ENCODE data around the gene FOXK2. TPM values are rescaled to one million over a fixed set of nuclear protein-coding genes. Genes with fewer than 3 reads are reported as not detected.

The FOXK2 gene
- total RNA-seq, 1 donor from 2014 or later = 34.2 TPM

DNA sequence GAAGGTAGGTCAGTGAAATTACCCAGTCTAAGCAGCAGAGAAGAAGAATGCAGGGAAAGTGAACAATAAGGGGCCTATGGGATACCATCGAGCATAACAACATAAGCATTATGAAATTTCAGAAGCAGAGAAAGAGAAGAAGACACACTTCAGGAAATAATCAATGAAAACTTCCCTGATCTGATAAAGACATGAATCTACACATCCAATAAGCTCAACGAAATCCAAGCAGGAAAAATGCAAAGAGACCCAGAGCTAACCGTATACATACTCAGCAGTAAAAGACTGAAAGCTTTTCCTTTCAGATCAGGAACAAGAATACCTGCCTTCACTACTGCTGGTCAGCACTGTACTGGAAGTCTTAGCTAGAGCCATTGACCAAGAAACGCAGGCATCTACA, 90.1 kb downstream of the FOXK2 start:
- no peak for ATAC-seq

DNA sequence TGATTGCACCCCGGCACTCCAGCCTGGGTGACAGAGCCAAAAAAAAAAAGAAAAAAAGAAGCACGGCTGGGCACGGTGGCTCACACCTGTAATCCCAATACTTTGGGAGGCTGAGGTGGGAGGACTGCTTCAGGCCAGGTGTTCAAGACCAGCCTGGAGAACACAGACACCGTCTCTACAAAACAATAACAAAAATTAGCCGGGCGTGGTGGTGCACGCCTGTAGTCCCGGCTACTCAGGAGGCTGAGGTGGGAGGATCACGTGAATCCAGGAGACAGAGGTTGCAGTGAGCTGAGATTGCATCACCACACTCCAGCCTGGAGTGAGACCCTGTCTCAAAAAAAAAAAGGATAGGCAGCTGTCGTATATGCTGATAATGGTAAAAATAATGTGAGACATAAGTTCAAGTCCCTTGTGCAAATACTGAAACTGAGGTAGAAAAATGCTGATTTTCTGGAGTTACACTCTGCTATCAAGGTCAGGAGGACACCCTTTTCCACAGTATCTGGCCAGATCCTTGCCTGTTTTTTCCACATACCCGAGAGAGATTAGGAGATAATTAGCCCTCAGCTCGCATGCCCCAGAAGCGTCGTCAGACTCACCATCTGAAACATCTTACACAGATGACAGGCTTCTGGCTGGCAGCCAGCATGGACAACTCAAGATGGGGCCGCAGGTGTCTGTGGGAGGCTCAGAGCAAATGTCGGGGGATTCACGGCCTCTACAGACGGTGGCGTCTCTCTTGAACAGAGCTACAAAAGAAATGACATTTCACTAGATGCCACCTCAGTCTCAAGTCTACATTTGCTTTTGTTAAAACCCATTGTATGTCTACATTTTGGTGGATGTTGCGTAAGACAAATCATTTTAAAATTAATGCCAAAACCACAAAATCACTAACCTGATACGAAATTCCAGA, 91.9 kb downstream of the FOXK2 start:
- ATAC-seq = no peak

DNA sequence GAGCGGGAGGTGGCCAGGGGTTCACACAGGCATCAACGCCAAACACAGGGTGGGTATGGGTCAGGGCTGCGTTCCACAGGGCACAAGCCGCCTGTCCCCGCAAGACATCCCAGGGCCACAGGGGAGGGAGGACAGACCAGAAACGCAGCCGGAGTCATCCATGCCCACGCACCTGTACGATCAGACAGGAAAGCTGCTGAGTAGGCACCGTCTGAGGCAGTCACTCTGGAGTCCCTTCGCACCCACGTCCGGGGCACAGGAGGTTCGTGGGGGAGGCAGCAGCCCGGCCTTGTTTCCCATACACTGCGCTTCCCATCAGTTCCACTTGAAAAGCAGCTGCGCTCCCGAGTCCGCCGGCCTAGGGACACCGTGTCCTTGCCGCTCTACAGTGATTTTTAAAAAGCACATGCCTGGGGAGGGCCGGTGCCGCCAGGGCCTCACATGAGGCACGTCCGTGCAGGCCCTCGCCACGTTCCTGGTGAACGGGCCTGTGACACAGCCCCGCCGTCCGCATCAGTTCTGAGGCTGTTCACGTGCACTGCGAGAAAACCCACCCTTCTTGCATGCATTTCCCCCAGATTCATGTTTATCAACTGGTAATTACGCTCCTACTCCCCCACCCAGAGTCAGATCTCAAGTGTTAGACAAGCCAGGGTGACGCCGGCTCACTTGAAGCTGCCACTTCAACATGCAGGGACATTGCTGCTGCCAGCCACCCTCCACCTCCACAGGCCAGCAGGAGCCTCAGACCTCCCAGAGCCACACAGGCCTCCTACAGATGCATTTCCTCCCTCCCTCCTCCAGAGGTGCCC, 94.0 kb downstream of the FOXK2 start:
- ATAC-seq = peak; percentile 69

DNA sequence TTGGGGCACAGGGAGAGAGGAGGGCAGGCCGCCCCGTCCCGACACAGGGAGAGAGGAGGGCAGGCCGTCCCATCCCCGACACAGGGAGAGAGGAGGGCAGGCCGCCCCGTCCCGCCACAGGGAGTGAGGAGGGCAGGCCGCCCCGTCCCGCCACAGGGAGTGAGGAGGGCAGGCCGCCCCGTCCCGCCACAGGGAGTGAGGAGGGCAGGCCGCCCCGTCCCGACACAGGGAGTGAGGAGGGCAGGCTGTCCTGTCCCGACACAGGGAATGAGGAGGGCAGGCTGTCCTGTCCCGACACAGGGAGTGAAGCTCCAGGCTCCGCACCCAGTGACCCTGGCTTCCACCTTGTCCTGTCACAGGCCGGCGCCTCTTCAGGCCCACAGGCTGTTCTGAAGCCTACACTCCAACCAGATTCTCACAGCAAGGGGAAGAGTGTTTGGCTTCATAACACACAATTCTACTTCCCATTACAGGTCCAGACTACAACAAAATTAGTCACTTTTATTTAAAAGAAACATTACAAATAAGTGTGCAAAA, 94.6 kb downstream of the FOXK2 start:
- ATAC-seq = no peak

DNA sequence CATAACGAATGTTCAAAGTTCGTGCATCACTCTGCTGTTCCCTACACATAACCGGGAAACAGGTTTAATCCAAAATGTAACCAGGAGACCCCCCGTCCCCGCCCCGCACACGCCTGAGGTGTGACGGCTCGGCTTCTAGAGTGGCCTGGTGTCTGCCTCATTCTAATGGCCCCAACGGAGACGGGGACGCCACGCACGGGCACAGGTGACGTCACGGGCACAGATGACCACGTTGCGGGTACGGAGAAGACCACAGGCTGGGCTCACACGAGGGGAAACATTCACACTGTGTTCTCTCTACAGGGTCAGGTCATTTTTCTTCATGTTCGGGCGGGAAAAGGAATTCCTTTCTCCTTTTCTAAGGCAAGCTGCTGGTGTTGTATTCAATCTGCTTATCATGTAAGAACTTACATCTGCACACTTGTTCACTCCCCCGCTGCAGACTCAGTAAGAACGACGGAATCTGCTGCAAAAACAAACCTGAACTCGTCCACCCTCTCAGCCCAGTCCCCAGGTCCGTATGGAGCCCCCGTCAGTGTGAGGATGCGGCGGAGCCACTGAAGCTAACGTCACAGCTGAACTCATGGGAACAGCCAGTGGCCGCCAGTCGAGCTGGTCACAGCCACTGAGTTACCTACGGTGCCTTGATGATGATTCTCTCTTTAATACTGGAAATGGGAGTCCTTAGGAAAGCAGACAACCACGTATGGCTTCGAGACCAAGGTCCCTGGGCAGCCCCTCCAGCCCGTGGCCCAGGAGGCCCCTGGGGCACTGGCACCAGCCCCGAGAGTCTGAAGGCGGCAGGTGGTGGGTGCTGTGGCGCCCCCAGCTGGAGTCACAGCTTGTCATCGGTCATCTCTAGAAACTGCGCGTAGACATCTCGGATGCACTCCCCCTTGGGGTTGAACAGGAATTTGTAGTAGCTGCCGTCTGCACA, 95.8 kb downstream of the FOXK2 start:
- ATAC-seq = no peak

DNA sequence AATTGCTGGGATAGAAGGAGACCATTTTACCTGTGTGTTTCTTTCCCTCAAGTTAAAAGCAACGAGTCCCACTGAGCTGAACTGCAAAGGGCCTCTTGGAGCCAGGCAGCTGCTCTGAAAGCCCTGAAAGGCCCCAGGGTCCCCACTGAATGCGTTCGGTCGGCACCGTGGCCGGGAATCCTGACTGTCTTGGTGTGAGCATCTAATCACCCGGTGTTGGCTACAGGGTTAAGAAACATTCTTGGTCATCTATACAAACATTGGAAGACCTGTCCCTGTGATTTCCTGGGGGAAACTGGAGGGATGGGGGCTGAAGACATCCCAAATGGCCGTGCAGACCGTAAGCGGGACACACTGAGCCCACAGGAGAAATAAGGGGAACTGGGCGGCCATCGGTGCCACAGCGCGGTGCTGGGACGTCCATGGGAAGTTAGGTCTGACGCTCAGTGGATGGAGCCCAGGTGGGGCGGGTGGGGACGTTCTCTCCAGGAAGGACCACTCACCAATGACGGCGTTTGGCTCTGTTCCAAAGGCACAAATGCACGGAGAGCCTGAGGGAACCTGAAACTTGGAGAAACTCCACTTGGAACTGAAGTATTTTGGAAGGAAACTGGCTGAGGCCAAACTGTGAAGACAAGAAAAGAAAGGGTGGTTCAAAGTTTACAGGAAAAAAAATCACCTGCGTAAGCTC, 96.6 kb downstream of the FOXK2 start:
- no peak for ATAC-seq

DNA sequence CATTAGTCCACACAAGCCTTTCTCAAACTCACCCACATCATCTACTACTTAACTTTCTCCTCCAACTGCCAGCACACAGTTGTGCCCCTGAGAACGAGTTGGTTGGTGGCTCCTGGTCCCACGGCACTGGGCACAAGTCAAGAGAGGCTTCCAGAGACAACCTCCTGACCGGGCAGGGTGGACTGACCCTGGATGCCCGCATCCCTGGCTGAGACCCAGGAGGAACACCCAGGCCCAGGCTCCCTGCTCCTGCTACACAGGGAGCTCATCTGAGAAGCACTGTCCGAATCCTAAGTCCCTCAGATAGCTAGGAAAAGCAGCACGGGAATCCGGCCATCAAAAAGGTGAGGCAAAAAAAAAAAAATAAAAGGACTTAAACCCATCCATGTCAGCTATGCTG, 99.7 kb downstream of the FOXK2 start:
- ATAC-seq = no peak

DNA sequence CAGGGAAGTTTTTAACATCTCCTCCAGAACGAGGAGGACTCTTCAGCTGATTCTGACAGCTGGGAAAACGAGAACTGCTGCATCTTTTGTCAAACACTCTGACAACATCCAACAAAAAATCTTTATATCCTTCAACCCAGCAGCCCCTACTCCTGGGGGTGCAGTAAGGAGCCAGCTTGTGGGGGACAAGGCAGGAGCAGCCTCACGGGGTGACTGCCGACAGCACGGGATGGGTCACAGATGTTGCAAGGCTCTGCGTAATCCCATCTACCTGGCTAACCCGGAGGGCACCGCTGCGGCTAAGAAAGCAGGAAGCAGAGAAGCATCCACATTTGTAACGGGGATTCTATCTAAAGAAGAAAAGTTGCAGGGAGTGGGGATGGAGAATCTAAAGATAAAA, 100.1 kb downstream of the FOXK2 start:
- no peak for ATAC-seq

DNA sequence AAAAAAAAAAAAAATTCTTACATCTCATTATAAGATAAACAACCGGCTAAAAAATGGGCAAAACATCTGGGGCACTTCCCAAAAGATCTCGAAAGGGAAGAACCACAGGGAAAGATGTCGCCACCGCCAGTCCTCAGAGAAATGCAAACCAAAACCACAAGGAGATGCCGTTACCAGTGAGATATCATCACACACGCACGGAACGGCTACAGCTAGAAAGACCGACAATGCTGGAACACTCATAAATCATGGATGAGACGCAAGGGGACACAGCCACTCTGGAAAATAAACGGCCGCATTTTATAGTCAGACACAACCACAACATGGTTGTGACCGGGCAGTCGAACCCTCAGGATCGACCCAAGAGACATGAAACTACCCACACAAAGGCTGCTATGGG, 104.2 kb downstream of the FOXK2 start:
- ATAC-seq = no peak

DNA sequence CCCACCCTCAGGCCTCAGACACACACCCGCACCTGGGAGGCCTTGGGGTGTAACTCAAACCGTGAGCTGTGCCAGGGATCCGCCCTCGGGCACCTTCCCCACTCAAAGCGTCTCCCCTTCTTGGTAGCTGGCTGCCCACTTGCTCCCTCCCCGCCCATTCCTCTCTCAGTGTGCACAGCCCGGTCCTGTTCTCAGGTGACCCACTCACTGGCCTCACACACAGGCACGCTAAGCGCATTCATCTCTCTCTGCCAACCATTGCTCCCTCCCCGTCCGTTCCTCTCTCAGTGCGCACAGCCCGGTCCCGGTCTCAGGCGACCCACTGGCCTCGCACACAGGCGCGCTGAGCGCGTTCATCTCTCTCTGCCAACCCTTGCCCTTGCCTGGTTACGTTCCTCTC, 107.9 kb downstream of the FOXK2 start:
- peak; percentile 38 for ATAC-seq

DNA sequence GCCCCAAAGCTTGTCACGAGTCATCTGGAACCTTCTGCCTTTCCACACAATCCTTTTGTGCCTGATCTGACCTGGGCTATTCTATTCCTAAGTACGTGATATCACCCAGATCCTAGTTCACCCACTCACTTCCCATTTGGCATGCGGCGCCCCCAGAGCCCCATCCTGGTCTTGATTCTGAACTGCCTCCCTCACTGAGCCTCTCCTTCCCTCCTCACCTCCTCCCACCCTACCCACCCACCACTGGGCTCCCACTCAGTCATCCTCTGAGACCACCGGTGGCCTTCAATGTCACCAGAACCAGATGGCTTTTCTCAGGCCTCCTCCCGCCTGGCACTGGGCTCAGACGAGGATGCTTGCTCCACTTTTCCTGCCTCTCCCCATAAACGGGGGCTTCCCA, 110.2 kb downstream of the FOXK2 start:
- no peak for ATAC-seq

DNA sequence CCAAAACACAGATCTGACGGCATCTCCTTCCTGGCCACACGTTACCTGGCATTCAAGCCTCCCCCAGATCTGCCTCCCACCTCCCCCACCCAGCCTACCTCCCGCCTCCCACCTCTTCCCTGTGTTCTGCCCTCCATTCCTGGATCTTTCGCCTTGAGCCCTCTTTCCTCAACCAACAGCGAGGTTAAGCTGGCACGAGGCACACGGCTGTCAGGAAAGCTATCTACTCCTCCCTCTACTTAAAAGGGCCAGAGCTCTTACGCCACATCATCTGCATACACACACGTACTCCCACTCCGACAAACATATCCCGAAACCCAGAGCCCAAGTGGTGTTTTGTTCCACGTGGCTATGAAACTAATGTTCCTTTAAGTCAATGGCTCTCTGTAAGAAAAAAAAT, 110.7 kb downstream of the FOXK2 start:
- no peak for ATAC-seq

DNA sequence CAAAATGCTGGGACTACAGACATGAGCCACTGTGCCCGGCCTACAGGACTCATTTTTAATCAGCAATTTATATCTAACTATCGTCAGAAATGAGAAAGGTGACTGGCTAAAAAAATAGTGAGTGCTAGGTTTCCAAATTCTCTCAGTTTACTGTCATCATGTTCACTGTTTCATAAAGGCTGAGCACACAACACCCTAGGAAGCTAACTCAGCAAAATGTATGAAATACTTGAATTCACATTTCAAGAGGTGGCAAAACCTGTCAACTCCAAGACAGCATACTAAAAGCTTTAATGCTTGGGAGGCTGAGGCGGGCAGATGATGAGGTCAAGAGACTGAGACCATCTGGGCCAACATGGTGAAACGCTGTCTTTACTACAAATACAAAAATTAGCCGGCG, 112.0 kb downstream of the FOXK2 start:
- ATAC-seq = no peak

DNA sequence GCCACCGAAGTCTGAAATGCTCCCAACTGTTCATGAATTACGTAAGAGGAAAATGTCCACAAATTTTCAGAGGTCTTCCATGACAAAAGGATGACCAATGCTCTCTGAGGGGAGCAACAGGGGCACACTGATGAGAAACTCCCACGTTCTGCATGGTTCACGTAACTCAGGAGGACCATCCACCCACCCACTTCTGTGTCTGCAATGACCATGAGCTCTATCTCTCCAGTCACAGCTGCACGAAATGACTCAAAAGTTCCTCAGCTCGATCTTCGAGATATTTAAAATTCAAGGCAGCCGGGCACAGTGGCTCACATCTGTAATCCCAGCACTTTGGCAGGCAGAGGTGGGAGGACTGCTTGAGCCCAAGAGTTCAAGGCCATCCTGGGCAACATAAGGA, 112.9 kb downstream of the FOXK2 start:
- ATAC-seq = no peak

DNA sequence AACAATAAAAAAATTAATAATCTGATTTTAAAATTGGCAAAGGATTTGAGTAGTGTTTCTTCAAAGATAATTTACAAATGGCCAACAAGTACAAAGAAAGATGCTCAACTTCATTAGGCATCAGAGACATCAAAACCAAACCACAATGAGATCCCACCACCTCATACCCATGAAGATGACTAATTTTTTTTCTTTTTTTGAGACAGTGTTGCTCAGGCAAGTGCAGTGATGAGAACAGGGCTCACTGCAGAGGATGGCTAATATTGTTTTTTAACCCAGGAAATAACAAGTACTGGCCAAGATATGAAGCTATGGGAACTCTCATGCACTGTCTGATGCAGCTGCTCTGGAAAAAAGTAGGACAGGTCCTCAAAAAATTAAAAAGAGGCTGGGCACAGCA, 113.8 kb downstream of the FOXK2 start:
- no peak for ATAC-seq

DNA sequence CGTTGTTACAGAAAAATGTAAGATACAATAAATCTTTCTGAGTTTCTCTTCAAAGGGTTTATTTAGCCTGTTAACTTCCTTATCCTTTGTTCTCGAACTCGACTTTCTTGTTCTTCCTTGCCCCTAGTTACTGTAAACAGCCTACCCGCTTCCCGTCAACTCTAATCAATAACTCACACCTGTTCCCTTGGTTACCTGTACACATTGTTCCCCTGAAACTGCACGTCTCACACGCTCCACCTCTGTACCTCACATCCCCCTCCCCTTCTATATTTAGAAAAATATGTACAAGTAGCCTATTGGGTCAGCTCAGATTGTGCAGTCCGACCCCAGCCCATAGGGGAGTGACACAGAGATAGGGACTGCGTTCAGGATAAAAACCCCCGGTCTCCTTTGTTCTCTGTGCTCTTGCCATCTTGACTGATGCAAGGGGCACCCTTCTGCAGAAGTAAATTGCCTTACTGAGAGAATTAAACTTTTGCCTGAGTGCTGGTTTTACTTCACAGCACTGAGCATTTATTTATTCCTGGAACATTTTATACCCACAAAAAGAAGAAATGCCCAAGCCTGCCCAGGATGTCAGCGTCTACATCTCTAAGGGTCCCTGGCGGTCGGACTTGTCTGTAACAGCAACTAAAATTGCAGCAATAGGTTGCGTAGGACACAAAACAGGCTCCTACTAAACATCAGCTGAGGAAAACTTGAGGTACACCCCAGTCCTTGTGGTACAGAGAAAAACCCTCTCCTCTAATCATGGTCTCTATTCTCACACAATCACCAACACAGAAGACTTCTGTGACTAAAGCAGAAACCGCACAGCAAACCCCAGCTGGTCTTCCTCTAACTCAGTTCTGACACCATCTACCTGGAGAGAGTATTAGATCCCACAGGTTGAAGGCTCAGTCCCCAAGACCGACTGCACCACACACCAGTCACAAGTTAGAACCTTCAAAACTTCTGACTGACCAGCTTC, 117.4 kb downstream of the FOXK2 start:
- ATAC-seq = peak; percentile 73

DNA sequence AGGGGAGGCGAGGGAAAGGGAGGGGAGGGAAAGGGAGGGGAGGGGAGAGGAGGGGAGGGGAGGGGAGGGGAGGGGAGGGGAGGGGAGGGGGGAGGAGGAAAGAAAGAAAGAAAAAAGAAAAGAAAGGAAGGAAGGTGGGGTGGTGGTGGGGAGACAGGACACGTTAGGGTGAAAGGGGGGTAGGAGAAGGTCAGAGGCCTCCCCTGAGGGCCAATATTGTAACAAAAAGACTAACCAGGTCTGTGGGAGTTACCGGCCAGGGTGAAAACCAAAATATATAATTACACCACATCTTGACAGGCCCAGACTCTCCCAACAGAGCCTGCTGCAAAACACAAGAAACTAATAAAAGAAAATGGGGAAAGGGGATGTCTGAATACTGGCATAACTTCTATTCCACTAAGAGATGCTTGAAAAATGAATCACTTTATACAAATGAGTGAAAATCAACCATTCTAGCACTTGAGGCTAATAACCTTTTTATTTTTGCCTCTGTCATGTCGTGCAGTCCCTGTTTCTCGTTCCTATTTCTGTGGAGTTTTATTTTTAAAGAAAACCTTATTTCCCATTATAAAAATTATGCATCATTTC, 118.7 kb downstream of the FOXK2 start:
- ATAC-seq = no peak

DNA sequence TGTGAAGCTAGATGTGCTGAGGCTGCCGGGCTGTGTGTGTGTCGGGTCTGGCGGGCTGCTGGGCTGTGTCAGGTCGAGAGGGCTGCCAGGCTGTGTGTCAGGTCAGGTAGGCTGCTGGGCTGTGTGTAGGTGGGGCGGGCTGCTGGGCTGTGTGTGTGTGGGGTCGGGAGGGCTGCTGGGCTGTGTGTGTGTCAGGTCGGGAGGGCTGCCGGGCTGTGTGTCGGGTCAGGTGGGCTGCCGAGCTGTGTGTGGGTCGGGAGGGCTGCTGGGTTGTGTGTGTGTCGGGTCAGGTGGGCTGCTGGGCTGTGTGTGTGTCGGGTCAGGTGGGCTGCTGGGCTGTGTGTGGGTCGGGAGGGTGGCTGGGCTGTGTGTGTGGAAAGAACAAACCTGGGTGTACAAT, 120.1 kb downstream of the FOXK2 start:
- ATAC-seq = peak; percentile 40

DNA sequence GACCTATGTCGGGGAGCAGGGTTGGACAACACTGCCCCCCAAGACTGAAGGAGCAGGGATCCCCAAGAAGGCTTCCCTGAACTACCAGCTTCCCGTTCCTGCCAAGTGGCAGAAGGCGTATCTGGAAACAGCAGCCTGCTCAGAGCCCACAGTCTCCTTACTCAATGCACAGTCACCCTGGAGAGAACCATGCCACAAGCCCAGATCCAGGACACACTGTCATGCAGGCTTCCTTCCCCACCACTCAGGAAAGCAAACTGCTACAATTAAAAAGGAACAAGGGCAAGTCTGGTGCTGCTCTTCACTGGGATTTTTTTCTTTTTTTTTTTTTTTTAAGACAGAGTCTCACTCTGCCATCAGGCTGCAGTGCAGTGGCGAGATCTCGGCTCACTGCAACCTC, 120.5 kb downstream of the FOXK2 start:
- ATAC-seq = peak; percentile 5

DNA sequence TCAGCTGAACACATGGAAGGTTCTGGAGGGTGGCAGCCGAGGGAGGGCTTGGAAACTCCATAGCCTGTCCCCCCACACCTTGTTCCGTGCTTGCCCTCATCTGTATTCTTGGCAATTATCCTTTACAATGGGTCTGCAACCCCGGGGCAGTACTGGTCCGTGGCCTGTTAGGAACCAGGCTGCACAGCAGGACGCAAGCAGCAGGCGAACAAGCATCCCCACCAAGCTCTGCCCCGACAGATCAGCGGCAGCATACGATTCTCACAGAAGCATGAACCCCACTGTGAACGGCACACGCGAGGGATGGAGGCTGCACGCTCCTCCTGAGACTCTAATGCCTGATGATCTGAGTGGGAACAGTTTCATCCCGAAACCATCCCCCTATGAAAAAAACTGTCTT, 122.5 kb downstream of the FOXK2 start:
- no peak for ATAC-seq
